Progenitor cell of endocrine pancreas (in vitro differentiated cells): ENCODE measurements around the gene CARD6. TPM values are rescaled to one million over a fixed set of nuclear protein-coding genes. Genes with fewer than 3 reads are reported as not detected.
A peak's percentile ranks its signal among the peaks of the same experiment; 100 is the strongest.
"Not testable (repeated sequence)": the region's sequence is repeated elsewhere in the genome, so short reads cannot be mapped to it uniquely, and the experiment has no call there.

Experiments
- DNase-seq: peaks from one replicate; pipeline ENCODE4 v3.0.0; 2021; ENCODE audit warnings: low spot score; ENCODE audit not compliant: unreplicated experiment
- H3K27ac Mint-ChIP-seq: 2 replicates; pipeline ENCODE4 v1.8.0; 2021; ENCODE audit warnings: mild to moderate bottlenecking, moderate library complexity, mixed read lengths
- H3K27me3 Mint-ChIP-seq: 2 replicates; pipeline ENCODE4 v1.8.0; 2021; ENCODE audit warnings: mixed read lengths
- H3K36me3 Mint-ChIP-seq: 2 replicates; pipeline ENCODE4 v1.8.0; 2022; ENCODE audit warnings: mixed read lengths; ENCODE audit not compliant: insufficient read depth
- H3K4me1 Mint-ChIP-seq: 2 replicates; pipeline ENCODE4 v1.8.0; 2021; ENCODE audit warnings: low read depth, mixed read lengths
- H3K4me3 Mint-ChIP-seq: 2 replicates; pipeline ENCODE4 v1.8.0; 2021; ENCODE audit warnings: low read depth, mild to moderate bottlenecking, moderate library complexity, mixed read lengths
- H3K9me3 Mint-ChIP-seq: 2 replicates; pipeline ENCODE4 v1.8.0; 2021; ENCODE audit warnings: low read depth, mixed read lengths
- total RNA-seq: library from RNA; stranded (reverse); gene quantifications from 2 replicates; pipeline ENCODE4 v1.2.1, GENCODE V29; 2021
- TF ChIP-seq, protein P1 (sequence below): fragments of 200-600 bp; sonication (generic); IDR thresholded peaks from one replicate; pipeline ENCODE4 v1.5.0; 2021; ENCODE audit warnings: antibody characterized with exemption, mild to moderate bottlenecking; ENCODE audit not compliant: unreplicated experiment

Gene CARD6
- total RNA-seq, 1 donor from 2014 or later: 0.74 TPM

DNA sequence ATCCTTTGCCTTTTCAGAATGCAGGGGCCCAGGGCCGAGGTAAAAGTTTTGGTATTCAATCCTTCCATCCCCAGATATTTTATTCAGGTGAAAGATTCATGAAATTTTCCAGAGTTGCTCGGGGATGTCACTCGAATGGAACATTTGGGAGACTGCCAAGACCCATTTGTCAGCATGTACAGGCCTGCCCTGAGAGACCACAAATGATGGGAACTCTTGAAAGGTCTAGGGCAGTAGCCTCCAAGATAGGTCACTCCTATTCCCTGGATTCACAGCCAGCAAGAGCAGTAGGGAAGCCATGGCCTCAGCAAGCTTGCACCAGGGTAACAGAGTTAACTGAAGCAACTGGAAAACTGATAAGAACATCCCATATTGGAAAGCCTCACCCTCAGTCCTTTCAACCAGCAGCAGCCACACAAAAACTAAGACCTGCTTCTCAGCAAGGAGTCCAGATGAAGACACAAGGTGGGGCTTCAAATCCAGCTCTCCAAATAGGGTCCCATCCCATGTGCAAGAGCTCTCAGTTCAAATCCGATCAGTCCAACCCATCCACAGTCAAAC is 12.5 kb downstream of the CARD6 start:
- Mint-ChIP-seq H3K4me1 (no peaks in the 10 kb centered on the region), H3K27me3 (no peaks in the 10 kb centered on the region), H3K9me3 (peaks cover 3% of the 10 kb centered on the region), H3K4me3 (no peak overlapping the region), H3K27ac (no peak overlapping the region), H3K36me3 (peaks cover 1% of the 10 kb centered on the region)
- no peak for DNase-seq
- TF ChIP-seq, protein P1, sequence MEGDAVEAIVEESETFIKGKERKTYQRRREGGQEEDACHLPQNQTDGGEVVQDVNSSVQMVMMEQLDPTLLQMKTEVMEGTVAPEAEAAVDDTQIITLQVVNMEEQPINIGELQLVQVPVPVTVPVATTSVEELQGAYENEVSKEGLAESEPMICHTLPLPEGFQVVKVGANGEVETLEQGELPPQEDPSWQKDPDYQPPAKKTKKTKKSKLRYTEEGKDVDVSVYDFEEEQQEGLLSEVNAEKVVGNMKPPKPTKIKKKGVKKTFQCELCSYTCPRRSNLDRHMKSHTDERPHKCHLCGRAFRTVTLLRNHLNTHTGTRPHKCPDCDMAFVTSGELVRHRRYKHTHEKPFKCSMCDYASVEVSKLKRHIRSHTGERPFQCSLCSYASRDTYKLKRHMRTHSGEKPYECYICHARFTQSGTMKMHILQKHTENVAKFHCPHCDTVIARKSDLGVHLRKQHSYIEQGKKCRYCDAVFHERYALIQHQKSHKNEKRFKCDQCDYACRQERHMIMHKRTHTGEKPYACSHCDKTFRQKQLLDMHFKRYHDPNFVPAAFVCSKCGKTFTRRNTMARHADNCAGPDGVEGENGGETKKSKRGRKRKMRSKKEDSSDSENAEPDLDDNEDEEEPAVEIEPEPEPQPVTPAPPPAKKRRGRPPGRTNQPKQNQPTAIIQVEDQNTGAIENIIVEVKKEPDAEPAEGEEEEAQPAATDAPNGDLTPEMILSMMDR: no peak

DNA sequence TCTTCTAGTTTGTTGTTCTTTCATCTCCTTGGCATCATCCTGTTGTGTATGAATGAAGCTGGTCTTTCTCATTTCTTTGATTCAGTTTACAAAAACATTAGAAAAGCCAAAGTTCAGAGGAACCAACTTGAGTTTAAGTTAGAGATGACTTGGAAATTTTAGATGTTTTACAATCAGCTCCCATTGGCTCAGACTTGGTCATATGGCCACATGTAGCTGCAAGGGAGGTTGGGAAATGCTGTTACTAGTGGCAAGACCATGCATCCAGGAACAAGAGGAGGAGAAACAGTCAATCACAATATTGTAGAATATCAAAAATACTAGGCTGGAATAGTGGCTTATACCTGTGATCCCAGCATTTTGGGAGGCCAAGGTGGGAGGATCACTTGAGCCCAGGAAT is 19.5 kb downstream of the CARD6 start:
- H3K27me3 Mint-ChIP-seq: no peaks in the 10 kb centered on the region
- no peak overlapping the region for H3K27ac Mint-ChIP-seq
- TF ChIP-seq, protein P1: no peak
- no peak overlapping the region for H3K4me3 Mint-ChIP-seq
- no peaks in the 10 kb centered on the region for H3K4me1 Mint-ChIP-seq
- DNase-seq: no peak
- H3K9me3 Mint-ChIP-seq: peaks cover 14% of the 10 kb centered on the region
- peaks cover under 1% of the 10 kb centered on the region for H3K36me3 Mint-ChIP-seq

DNA sequence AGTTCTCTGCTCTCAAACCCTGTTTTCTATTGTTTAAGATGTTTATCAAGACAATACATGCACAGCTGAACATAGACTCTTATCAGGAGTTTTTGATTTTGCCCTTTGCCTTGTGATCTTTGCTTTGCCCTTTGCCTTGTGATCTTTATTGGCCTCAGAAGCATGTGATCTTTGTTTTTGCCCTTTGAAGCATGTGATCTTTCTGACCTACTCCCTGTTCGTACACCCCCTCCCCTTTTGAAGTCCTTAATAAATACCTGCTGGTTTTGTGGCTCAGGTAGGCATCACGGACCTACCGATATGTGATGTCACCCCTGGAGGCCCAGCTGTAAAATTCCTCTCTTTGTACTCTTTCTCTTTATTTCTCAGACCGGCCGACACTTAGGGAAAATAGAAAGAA is 23.8 kb downstream of the CARD6 start:
- not testable (repeated sequence) for H3K27ac Mint-ChIP-seq, H3K4me3 Mint-ChIP-seq, H3K4me1 Mint-ChIP-seq, H3K27me3 Mint-ChIP-seq, H3K36me3 Mint-ChIP-seq, DNase-seq
- H3K9me3 Mint-ChIP-seq: peaks cover 14% of the 10 kb centered on the region

DNA sequence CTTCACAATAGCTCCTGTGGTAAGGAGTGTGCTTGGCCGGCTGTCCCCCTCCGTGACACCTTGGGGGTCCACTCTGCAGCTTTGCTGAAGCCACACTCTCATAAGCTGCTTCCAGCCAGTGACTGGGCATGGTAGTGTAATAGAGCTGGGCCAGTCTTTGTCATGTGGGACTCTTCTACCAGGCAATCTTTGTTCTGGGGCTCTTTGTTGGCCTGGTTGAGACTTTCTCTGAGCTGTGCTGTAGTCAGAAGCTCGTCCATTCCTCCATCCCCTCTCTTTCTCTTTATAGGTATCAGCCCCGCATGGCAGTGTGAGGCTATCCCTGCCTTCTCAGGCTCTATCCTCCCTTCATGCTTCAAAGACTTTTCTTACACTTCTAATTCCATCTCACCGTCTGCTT is 25.7 kb downstream of the CARD6 start:
- no peak overlapping the region for H3K27ac Mint-ChIP-seq
- TF ChIP-seq, protein P1: no peak
- H3K9me3 Mint-ChIP-seq: peaks cover 14% of the 10 kb centered on the region

DNA sequence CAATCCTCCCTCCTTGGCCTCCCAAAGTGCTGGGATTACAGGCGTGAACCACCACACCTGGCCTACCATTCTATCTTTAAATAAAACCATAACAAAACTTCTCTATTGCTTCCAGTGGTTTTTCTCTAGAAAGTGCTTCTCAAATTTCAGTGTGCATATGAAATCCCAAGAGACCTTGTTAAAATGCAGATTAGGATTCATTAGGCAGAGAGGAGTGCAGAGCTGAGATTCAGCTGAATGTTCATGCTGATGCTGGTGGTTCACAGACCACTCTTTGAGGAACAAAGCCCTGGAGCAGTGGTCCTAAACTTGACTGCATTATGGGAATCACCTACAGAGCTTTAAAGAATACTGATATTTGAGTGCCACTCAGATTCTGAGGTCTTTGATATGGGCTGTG is 28.2 kb downstream of the CARD6 start:
- H3K4me1 Mint-ChIP-seq: peaks cover 8% of the 10 kb centered on the region
- no peaks in the 10 kb centered on the region for H3K27me3 Mint-ChIP-seq
- TF ChIP-seq, protein P1: no peak
- no peaks in the 10 kb centered on the region for H3K36me3 Mint-ChIP-seq
- H3K27ac Mint-ChIP-seq: no peak overlapping the region
- no peak for DNase-seq
- H3K4me3 Mint-ChIP-seq: no peak overlapping the region
- peaks cover 11% of the 10 kb centered on the region for H3K9me3 Mint-ChIP-seq

More for the DNA sequence above, 25.7 kb downstream of the CARD6 start:
- Mint-ChIP-seq H3K4me1 (peaks cover 8% of the 10 kb centered on the region), H3K36me3 (no peaks in the 10 kb centered on the region), H3K27me3 (no peaks in the 10 kb centered on the region), H3K4me3 (no peak overlapping the region)
- no peak for DNase-seq

DNA sequence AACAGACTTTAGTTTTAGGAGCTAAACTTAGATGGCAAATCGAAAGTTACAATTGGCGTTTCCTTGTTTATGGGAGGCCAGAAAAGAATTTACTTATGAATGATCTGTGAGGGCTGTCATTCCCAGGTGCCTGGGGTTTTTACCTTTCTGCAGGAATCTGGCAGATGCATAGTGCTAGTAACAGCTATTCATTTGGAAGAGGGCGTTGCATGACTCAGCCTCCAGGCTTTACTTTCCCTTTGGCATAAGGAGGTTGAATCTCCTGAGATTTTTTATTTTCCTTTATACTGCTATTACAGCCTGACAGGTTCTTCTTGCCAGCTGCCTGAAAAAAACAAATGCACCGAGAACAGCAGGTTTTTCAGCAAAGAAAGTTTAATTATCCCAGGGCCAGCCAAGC is 30.0 kb downstream of the CARD6 start:
- Mint-ChIP-seq H3K4me1 (peaks cover 8% of the 10 kb centered on the region), H3K9me3 (no peaks in the 10 kb centered on the region), H3K4me3 (no peak overlapping the region), H3K27me3 (no peaks in the 10 kb centered on the region), H3K27ac (peak overlapping the region; percentile 54), H3K36me3 (no peaks in the 10 kb centered on the region)
- DNase-seq: no peak
- TF ChIP-seq, protein P1: no peak

DNA sequence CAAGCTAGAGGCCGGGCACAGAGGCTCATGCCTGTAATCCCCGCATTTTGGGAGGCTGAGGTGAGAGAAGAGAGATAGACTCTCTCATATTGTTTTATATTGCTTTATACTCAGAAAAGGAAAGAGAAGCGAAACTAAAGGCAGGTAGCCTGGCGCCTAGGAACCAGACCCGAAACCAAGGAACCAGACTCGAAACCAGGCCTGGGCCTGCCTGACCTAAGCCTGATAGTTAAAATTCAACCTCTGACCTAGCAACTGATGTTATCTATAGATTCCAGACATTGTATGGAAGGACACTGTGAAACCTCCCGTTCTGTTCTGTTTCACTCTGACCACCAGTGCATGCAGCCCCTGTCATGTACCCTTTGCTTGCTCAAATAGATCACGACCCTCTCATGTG is 31.1 kb downstream of the CARD6 start:
- H3K27ac Mint-ChIP-seq, H3K27me3 Mint-ChIP-seq, H3K9me3 Mint-ChIP-seq, DNase-seq, H3K36me3 Mint-ChIP-seq, H3K4me1 Mint-ChIP-seq, H3K4me3 Mint-ChIP-seq: not testable (repeated sequence)
